GM21619 (cell line): ENCODE results near the gene MPHOSPH9.
A peak's percentile ranks its signal among the peaks of the same experiment; 100 is the strongest.

Source experiments
- ATAC-seq: cut with Tn5 transposase; IDR thresholded peaks from one replicate; pipeline ENCODE4 v1.9.1; 2021; ENCODE audit not compliant: unreplicated experiment

MPHOSPH9 gene

GRCh38 chr12:123150275-123150743, 82.6 kb downstream of the MPHOSPH9 start:
- peak; percentile 24 for ATAC-seq

DNA sequence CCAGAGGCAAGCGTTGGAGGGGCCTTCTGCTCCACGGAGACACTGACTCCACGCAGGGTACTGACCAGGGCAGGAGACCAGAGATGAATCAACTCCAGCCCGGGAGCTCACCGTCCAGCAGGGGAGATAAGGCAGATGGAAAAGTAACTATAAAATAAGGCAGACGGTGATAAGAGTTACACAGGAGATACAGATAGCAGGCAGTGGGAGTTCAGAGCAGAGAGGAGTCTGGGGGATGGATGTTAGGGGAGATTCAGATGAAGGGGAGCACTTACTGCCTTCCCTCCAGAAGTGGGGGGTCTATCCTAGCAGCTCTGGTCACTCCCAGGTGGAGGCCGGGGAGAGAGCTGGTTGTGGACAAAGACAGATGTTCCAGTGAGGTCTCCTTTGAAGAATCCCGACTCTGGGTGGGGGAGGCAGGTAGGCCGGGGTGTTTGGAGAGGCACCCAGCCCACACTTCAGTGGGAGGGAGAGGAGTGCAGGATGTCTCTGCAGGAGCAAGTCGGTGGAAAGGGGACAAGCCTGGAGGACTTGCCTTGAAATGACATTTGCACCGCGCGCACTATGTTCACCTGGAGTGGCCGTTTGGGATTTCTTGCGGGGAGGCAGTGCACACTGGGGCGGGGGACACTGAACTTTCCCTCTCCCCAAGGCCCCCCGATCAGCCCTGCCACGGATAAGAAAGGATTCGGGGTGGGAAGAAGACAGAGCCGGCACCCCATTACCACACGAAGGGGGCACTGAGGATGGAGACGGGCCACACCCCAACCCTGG, 83.3 kb downstream of the MPHOSPH9 start:
- no peak for ATAC-seq

DNA sequence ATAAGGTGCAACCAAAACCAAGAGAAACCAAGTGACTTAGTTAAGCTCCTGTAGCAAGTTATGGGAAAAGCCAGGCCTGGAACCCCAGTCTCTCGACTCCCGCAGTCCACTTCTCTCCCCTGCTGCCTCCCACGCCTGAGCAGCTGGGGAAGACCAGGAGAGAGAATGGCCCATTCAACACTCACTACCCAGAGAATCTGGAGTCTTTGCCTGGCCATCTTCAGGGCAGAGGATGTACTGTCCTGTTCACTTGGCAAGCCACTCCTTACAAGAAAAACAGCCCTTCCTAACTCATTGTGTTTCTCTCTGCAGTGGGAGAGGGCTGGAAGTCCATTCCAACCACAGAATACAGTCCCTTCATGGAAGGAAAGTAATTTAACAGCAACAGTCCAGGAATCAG, 83.9 kb downstream of the MPHOSPH9 start:
- ATAC-seq: no peak

DNA sequence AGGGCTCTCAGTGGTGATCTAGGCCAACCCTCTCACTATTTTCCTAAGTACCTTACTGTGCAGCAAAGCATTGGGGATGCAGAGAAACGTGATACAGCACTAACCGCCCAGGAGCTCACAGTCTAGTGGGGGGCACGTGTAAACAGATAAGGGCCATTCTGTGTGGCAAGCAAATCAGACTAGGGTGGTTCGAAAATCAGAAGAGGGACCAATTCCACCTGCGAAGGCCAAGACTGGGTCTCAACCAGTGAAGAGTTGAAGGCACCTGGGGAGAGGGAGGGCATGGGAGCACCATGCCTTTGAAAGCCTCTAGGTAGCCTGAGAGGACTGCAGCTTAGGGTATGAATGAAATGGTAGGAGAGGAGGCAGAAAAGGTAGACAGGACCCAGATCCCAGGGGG, 84.3 kb downstream of the MPHOSPH9 start:
- ATAC-seq: no peak

- no peak for ATAC-seq
These were observed 84.7 kb downstream of the MPHOSPH9 start for GRCh38 chr12:123148223-123148622.

DNA sequence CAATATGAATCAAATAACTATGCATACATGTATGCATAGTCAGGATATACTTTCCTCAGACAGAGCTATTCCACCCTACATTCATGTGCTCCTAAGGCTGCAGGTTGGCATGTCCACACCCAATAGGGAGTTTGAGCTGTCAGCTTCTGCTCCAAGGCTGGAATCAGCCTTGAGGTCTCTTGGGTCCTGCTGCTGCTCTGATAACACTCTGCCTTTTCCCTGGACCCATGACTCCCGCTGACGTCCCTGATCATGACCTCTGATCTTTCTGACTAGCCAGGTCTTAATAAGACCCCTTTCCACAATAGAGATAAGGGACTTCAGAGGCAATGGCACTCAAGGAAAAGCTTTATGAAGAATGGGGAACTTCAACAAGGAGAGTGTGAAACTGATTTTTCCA, 87.7 kb downstream of the MPHOSPH9 start:
- no peak for ATAC-seq

GRCh38 chr12:123143736-123144461, 89.0 kb downstream of the MPHOSPH9 start:
- no peak for ATAC-seq

DNA sequence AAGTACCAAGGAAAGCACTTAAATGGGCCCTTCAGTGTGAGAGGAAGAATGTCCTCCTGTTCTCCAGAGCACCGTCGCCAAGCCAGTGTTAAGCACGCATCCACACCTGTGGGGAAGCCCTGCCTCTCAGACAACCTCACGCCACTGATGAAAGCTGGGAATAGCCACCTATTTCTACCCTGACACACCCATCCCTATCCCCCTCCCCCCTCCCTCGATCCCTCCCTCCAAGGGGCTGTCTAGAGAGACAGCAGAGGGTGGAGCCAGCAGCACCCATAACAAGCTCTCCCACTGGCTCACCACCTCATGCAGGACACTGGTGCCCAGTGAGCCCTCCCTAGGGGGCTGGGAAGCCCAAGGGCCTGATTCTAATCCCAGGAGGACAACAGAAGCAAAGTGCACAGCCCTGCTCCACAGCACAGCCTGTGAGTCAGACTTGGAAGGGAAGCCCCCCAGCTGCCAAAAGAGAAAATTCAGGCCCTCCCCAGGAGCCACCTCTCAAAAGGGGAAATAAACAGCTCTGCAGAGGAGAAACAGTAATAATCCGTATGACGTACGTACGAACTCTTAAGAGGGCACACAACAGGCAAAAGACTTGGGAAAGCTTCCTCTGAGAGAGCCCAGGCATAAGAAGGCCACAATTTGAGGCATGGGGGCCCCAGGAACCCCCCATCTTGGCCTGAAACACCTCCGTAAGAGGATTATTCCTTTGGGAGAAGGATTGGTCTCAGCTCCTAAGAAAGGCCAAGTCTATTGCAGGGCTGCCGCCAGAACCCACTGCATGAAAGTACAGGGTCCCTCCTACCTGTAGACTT, 89.8 kb downstream of the MPHOSPH9 start:
- ATAC-seq: no peak

DNA sequence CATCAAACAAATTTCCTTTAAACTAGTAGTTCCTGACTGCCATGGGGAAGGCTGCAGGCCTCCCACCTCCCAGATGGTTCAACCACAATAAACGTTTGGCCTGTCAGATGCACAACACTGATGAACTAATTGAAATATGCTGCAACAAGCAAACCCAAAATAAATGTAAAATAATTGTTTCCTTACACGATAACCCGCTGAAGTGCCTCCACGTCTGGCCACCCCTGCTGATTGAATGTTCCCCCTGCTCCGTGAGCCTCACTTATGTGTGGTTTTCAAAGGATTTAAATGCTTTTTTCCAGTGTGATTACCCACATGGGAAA, 90.5 kb downstream of the MPHOSPH9 start:
- ATAC-seq: no peak

DNA sequence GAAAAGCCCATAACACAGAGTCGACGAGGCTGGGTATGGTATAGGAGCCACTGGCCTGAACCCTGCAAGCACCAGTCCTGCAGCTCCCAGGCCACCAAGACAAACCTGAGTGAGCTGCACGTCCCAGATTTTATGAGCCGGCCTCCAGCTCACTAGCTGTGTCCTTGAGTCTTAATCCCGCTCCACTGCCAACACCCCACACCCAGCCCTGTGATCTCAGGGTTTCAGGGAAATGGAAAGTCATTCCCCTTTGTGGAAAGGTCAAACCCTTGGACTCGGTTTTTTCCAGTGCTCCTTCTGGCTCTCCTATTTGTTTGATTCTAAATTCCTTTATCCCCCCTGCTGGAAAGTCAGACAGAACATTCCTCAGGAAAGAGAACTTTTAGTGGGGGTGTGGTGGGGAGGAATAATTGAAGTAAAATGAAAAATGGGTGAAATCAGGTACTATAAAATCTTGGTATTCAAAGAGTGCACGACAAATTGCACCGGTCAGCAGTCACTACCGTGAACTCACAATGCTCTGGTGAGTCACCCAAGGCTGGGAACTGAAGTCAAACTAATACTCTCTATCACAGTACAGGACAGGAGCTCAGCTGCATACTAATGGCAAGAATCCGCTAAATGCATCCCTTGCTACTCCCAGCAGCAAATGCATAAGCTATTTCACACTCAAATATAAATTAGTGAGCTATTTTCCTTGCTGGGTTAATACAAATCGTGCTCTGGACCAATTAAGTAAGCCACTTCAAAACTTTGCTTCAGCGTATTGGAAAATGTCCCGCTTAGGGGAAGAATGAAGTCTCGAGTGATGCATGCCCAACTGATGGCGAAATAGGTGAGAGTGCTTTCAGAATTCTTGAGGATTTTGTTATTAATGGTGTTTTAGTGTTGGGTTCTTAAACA, 91.1 kb downstream of the MPHOSPH9 start:
- no peak for ATAC-seq

GRCh38 chr12:123140676-123141614, 92.0 kb downstream of the MPHOSPH9 start:
- no peak for ATAC-seq

GRCh38 chr12:123139926-123140675, 92.8 kb downstream of the MPHOSPH9 start:
- ATAC-seq: no peak

DNA sequence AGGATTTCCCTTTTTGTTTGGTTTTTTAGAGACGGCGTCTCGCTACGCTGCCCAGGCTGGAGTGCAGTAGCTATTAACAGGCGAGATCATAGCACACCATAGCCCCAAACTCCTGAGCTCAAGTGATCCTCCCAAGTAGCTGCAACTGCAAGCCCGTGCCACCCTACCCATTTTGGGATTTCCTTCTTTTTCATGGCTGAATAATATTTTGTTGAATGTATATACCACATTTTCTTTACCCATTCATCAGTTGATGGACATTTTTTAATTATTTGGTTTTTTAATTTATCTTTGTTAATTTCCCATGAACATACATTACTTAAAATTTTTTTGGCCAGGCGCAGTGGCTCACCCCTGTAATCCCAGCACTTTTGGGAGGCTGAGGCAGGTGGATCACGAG, 97.3 kb downstream of the MPHOSPH9 start:
- ATAC-seq: no peak

DNA sequence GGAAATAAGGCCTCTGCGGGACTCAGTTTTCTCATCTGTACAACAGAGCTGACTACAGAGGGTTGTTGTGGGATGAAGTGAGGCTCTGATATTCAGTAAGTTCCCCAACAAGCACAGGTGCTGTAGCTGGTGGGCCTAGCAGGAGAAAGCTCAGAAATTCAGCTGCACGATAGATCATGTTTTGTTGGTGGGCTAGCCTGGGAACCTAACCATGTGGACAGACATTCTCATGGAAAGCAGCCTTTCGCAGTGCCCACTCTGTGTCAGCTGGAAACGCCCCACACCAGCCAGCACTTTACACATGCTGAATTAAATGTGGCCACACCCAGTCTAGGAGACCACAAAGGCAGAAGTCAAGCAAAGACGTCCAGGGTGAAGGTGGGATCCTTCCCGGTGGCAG, 98.1 kb downstream of the MPHOSPH9 start:
- ATAC-seq: no peak

- no peak for ATAC-seq
These were observed 98.7 kb downstream of the MPHOSPH9 start for GRCh38 chr12:123134271-123134671.

DNA sequence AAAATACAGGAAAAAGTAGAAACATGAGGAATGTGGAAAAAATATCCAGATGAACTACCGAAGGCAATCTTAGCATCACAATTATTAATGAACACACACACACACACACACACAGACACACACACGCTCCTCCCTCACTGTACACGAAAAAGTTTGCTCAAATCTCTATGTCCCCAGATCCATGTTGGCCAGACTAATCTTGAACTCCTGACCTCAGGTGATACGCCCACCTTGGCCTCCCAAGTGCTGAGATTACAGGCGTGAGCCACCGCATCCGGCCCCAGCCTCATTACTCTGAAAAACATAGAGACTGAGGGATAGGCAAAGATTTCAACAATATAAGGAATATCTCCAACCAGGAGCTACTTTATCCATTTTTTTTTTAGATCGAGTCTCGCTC, 99.2 kb downstream of the MPHOSPH9 start:
- ATAC-seq: no peak

GRCh38 chr12:123132951-123133619, 99.9 kb downstream of the MPHOSPH9 start:
- ATAC-seq: no peak

DNA sequence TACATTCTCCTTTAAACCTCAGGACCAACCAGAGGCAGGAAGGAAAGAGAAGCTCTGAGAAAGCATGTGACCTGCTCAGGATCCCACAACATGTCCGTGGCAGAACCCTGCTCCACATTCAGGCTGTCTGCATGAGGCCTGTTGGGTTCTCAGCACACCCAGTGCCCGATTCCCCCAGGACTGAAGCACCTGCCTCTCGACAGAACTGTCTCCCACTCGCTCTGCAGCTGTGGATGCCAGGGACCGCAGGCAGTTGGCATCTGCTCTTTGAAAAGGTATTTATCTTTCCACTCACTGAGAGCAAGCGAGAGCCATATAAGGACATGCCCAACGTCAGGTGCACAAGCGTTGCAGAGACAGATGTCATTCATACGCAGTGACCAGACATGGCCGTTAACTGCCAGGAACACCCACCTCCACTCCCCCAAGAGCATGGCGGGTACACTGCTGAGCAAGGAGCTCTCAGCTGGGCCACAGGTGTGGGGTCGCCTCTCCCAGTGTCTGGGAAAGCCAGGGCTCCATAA, 101.0 kb downstream of the MPHOSPH9 start:
- no peak for ATAC-seq
